ENCODE results near the gene PRICKLE2. TPM values are rescaled to one million over a fixed set of nuclear protein-coding genes. Genes with fewer than 3 reads are reported as not detected.

PRICKLE2 gene
- total RNA-seq, 1 experiment from 2014 or later: 0.26 TPM

- no peak for DNase-seq (ENCODE audit: low read depth, low spot score)
- Histone ChIP-seq H3K27me3 (ENCODE audit: control insufficient read depth, insufficient read depth, low read length) (no peaks in the 10 kb centered on the region), H3K9me3 (ENCODE audit: control insufficient read depth, insufficient read depth, low read depth, low read length) (no peaks in the 10 kb centered on the region), H3K36me3 (ENCODE audit: control insufficient read depth, insufficient read depth, low read length) (no peaks in the 10 kb centered on the region), H3K4me1 (ENCODE audit: control insufficient read depth, insufficient read depth, low read length) (no peaks in the 10 kb centered on the region), H3K4me3 (ENCODE audit: low read depth in 2 of 2, low read length in 2 of 2) (no peak overlapping the region), H3K27ac (ENCODE audit: low read length) (no peak overlapping the region)
- ChIA-PET CTCF (no interaction called here), POLR2A (no interaction called here)
- in situ Hi-C loops (cut with HindIII; ENCODE audit: low pct_unique_long_range_greater_than_20kb, low sequenced_read_pairs) (no loop called here), intact Hi-C loops (cut with micrococcal nuclease; ENCODE audit: unreplicated experiment) (no loop called here)
- TF ChIP-seq SIN3A (IDR thresholded peaks at IDR 0.05; ENCODE audit: borderline replicate concordance, insufficient read depth, low read depth, low read length) (no peak), CTCF (IDR thresholded peaks at IDR 0.05) (no peak), REST (IDR thresholded peaks at IDR 0.05; ENCODE audit: insufficient read depth in 1 of 2, low read depth in 2 of 2, low read length in 1 of 2) (no peak), POLR2AphosphoS5 (IDR thresholded peaks at IDR 0.05; ENCODE audit: low read depth, low read length) (no peak), TCF7L2 (IDR thresholded peaks at IDR 0.05; ENCODE audit: low read depth, low read length) (no peak)
- no TSS peak for BruUV-seq (replicated peaks)
- ATAC-seq: no peak
Observed at GRCh38 chr3:64147211-64147610, 78.1 kb downstream of the PRICKLE2 start.

- CTCF ChIA-PET: no interaction called here
Observed at GRCh38 chr3:64145438-64145837, 79.8 kb downstream of the PRICKLE2 start.

More at GRCh38 chr3:64145438-64145837, 79.8 kb downstream of the PRICKLE2 start:
- Histone ChIP-seq H3K9me3 (ENCODE audit: control insufficient read depth, insufficient read depth, low read depth, low read length) (no peaks in the 10 kb centered on the region), H3K4me3 (ENCODE audit: low read depth in 2 of 2, low read length in 2 of 2) (no peak overlapping the region), H3K36me3 (ENCODE audit: control insufficient read depth, insufficient read depth, low read length) (no peaks in the 10 kb centered on the region), H3K27ac (ENCODE audit: low read length) (no peak overlapping the region), H3K27me3 (ENCODE audit: control insufficient read depth, insufficient read depth, low read length) (no peaks in the 10 kb centered on the region), H3K4me1 (ENCODE audit: control insufficient read depth, insufficient read depth, low read length) (no peaks in the 10 kb centered on the region)
- DNase-seq (ENCODE audit: low read depth, low spot score): no peak
- no peak for ATAC-seq
- no peak for TF ChIP-seq REST (IDR thresholded peaks at IDR 0.05; ENCODE audit: insufficient read depth in 1 of 2, low read depth in 2 of 2, low read length in 1 of 2)
- no peak for TF ChIP-seq SIN3A (IDR thresholded peaks at IDR 0.05; ENCODE audit: borderline replicate concordance, insufficient read depth, low read depth, low read length)
- TF ChIP-seq POLR2AphosphoS5 (IDR thresholded peaks at IDR 0.05; ENCODE audit: low read depth, low read length): no peak
- no peak for TF ChIP-seq TCF7L2 (IDR thresholded peaks at IDR 0.05; ENCODE audit: low read depth, low read length)
- no peak for TF ChIP-seq CTCF (IDR thresholded peaks at IDR 0.05)
- in situ Hi-C loops (cut with HindIII; ENCODE audit: low pct_unique_long_range_greater_than_20kb, low sequenced_read_pairs): no loop called here
- POLR2A ChIA-PET: no interaction called here
- no TSS peak for BruUV-seq (replicated peaks)
- intact Hi-C loops (cut with micrococcal nuclease; ENCODE audit: unreplicated experiment): no loop called here
